ENCODE results near the gene TBATA.

TBATA gene

GRCh38 chr10:70742537-70743429, 42.4 kb downstream of the TBATA start:
- no peak for DNase-seq

DNA sequence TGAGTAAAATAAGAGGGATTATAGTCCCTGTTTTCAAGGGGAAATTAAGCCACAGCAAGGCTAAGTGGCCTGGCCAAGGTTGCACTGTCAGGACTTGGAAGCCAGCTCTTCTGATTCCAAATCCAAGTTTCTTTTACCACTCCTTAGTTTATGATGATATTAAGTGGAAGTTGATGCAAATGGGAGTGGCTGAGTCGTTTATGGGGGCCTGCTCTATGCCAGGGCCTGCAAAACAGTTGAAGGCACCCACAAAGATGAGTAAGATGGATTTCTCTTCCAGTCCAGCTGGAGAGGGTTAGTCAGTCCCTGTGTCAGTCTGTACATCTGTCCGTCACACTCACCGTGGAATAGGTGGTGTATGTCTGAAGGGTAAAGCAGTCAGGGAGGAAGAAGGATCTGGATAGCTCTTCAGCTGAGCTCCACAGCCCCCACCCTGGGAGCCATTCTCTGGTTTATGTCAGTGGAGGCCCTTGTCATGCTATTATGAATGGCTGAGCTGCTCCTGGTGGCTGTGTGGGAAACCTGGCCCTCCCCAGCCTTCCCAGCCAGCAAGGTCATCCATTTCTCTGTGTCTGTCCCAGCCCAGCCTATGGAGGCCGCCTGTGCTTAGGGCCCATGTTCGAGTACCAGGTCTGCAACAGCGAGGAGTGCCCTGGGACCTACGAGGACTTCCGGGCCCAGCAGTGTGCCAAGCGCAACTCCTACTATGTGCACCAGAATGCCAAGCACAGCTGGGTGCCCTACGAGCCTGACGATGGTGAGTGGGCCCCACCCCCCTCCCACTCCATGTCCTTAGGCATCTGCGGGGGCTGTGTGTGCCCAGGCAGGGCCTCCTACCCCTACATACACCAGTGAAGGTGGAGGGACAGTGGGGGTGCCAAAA, 44.5 kb downstream of the TBATA start:
- no peak for DNase-seq

GRCh38 chr10:70738761-70739121, 46.4 kb downstream of the TBATA start:
- no peak for DNase-seq

DNA sequence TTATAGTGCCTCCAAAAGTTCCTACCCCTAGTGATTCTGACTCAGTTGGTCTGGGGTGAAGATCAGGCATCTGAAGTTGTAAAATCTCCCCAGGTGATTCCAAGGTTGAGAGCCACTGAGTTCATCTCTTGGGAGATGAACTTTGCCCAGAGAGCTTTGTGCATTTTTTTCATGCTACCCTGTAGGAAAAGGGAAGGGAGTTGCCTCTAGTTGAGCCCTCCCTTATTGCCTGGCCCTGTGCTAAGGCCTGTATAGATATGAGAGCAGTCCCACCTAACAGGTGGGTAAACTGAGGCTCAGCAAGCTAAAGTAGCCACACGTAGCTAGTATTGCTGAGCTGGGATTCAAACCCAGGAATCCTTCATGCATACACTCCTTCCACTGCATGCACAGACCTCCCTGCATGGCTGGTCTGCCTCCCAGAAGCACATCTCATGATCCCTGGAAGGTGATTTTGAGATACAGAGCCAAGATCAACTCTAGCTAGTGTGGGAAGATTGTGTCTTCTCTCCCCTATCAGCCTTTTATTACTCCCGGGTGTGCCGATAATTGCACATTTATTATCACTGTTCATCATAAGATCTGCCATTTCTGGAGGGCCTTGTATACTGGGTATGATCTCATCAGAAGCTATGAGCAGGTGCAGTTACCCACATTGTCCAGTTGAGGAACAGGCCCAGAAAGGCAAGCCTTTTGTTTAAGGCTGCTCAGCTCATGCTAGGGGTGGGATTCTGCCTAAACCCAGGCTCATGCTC, 47.0 kb downstream of the TBATA start:
- no peak for DNase-seq

DNA sequence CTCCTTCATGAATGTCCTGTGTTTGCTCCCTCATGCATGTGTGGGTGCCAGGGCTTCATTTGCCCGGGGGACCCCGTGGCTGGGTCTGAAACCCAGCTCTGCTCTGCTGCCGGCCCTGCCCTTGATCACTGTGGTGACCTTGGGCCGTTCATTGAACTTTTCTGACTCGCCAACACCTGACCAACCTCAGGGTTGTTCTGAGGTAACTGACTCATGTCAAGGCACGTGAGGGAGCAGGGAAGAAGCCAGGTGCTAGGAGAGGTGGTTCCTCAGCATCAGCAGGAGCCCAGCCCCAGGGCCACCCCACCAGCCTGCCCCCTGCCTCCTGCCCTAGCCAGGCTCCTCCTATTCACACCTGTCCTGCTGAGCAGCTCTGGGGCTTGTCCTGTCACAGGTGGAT, 47.9 kb downstream of the TBATA start:
- no peak for DNase-seq

DNA sequence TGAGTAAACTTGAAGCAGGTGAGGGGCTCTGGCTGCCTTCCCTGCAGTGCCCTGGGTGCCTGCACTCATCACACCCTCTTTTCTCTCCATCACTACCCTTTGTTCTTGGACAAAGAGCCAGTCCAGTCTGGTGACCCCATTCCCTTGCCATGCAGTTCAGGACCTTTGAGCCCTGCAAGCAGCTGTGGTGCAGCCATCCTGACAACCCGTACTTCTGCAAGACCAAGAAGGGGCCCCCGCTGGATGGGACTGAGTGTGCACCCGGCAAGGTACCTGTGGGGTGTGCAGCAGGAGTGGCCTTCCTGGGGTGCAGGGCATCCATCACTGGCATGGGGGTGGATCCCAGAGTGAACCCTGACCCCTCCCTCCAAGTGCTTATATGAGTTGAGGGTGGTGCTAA, 48.7 kb downstream of the TBATA start:
- DNase-seq, result no peak

GRCh38 chr10:70735161-70735560, 50.0 kb downstream of the TBATA start:
- DNase-seq, result no peak

DNA sequence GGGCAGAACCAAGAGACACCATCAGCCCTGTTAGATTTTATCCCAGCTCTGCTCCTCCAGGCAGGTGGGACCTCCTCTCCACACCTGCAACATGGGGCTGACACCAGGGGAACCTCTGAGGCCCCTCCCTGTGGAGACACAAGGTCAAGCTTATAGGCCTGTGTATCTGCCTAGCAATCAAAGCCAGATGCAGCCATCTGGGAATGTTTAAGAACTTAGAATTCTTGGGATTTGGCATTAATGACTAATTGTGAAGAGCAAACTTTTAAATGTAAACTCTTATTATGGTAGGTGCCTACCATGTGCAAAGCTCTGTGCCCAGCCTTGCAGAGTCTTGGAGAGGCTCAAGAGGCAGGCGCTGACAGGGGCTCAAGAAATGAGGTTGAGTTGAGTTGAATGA, 52.1 kb downstream of the TBATA start:
- DNase-seq, result no peak

- DNase-seq, result no peak
These were observed 52.6 kb downstream of the TBATA start for GRCh38 chr10:70732569-70732968.

DNA sequence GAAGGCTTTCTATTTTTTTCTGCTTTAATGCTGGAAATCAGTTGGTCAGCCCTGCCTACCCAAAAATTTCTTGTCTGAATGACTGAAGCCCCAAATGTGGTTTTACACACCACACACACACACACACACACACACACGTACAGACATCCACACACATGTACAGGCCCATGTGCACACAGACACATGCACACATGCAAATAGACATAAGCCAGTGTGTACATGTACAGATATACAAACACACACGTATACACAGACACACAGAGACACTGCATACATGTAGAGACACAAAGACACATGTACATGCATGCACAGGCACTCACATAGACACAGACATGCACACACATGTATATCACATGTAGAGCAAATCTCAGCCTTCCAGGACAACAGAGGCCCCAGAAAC, 54.2 kb downstream of the TBATA start:
- DNase-seq, result no peak

GRCh38 chr10:70729763-70730357, 55.3 kb downstream of the TBATA start:
- DNase-seq, result no peak

GRCh38 chr10:70728328-70728727, 56.8 kb downstream of the TBATA start:
- no peak for DNase-seq

GRCh38 chr10:70726909-70727495, 58.2 kb downstream of the TBATA start:
- no peak for DNase-seq

GRCh38 chr10:70723771-70724170, 61.4 kb downstream of the TBATA start:
- DNase-seq, result no peak

DNA sequence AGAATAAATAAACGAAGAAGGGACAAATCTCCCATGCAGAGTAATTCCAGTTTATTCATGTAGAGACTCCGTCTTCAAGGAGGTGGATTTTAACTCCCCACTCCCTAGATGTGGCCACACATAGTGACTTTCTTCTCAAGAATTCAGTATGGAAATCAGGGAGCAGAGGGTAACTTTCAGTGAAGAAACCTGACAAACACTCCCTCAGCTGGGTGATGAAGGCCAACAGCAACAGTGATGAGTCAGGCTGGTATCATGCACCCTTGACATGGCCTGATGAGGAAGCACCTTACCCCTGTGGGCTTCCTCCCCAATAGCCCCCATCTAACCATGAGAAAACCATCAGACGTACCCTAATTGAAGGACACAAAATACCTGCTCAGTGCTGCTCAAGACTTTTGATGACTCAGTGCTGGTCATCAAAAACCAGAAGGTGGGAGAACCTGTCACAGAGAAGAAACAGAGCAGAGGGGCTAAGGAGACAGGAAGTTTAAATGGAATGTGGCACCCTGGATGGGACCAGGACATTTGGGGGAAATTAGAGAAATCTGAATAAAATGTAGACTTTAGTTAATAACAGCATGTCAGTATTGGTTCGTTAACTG, 62.3 kb downstream of the TBATA start:
- DNase-seq, result no peak

Data from T-helper 2 cell (primary cell).